Ecto neural progenitor cell (in vitro differentiated cells): ENCODE data around the gene SSR2.
"Not testable (repeated sequence)": the region's sequence is repeated elsewhere in the genome, so short reads cannot be mapped to it uniquely, and the experiment has no call there.

Experiments used
- DNase-seq: peaks from one replicate; pipeline ENCODE4 v3.0.0-alpha.2; 2018; ENCODE audit warnings: low spot score

SSR2 gene

DNA sequence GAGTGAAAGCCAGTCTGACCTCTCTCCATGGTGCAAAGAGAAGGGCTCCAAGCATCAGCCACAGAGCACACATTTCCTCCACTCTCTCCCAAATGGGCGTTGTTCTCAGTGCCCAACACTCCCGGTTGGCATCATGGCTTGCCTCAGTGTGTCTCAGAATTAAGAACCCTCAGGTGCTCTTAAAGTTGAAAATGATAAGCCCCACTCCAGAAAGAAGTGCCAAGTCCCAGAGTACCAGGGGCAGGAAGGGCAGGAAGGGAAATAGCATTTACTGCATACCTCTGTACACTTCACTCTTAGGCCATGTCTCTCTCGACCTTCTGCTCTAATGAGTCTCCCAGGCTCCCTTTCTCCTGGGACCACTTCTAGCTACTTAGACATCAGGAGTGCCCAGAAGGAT is 27.2 kb downstream of the SSR2 start:
- DNase-seq = no peak

DNA sequence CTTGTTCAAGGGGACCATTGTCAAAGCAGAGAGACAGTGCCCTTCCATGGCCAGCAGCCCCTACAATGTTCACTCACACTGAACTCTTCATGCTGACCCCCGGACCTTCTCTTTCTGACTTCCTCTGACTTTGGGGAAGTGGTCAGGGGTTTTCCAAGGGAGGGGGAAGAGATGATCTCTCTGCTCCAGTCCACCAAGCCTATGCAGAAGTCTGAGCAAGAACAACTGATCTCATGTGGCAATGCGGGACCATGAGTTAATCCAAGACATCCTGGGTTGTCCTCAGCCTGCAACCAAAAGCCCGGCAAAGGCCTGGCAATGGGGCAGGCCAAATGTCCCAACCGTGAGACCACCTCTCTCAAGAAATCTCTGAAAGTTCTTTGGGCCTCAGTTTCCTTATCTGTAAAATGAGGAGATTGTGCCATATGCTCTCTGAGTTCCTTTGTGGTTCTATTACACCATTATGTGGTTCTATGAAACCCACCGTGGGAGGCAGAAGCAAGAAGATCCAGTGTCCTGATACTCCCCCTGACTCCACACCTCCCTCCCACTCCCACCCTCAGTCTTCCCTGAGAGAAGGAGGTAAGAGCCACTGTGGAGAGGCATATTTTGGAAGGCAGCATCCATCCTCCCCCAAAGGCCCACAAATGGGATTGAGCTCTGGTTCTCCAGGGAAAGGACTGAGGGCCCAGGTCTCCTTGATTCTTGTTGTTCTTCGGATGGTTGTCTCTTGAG is 30.6 kb downstream of the SSR2 start:
- no peak for DNase-seq

DNA sequence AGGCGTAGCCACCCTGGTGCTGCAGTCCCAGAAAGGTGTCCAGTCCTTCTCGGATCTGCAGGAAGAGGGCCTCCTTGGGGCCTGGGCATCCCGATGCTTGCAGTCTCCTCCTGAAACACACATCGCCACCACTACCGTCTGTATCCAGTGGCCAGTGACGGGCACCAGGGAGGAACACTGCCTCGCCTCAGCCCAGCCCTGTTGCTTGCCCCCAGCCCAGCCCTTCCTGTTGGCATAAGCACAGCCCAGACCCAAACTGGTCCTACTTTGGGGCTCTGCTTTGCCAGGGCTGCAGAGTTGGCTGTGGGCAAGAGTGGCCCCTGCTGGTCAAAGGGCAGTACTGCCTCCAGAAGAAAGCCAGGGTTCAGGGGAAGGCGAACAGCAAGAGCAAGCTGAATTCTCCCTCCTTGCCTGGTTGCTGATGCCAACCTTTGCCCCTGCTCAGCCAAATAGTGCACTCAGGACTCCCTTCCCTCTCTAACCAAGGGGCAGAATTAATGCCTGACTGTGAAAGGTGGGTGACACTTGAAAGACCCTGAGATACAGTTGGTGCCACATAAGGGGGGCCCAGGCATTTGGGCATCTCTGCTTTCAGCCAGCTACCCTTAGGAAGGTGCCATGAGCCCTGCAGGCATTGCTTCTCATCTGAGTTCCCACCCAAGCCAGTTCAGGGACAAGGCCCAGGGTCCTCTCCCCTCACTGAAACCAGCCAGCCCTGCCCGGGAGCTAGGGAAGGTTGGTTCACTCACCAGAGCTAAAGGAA is 31.3 kb downstream of the SSR2 start:
- peak; percentile 84 for DNase-seq

DNA sequence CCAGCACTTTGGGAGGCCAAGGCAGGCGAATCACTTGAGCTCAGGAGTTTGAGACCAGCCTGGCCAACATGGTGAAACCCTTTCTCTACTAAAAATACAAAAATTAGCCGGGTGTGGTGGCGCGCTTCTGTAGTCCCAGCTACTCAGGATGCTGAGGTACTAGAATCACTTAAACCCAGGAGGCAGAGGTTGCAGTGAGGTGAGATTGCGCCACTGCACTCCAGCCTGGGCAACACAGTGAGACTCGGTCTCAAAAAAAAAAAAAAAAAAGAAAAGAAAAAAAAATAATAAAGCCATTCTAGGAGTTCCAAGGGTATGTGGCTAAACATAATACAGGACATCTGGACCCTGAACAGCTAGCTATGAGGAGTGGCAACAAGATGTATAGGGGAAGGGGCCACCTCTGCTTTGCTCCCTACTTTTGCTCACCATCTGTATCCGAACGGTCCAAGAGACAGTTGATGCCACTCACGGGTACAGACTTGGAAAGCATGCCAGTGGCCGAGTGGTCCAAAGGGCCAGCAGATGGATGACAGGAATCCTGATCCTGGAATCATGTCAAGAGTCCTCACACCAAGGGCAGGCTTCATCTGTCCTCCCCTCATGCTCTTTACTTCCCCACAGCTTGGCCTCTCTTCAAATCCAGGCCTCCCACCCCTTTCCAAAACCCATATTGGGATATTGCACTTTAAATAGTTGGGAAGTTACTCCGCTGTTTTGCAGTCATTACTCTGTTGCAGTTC is 35.7 kb downstream of the SSR2 start:
- not testable (repeated sequence) for DNase-seq

DNA sequence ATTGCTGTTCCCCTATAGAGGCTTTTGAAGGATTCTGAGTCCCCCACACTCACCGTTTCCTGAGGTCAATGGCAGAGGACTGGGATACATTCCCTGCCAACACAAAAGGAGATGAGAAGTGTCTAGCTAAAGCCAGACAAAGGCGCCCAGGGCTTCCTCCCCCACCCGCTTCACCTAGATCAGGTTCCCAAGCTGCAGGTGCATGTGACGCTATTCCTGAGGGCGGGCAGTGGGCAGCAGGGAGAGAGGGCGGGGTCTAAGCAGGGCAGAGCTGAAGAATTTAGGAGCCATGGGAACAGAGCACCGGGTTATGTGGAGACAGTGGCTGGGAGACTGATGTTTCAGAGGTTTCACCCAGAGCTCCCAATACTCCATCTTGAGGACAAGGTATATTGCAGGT is 36.4 kb downstream of the SSR2 start:
- DNase-seq = peak; percentile 48

DNA sequence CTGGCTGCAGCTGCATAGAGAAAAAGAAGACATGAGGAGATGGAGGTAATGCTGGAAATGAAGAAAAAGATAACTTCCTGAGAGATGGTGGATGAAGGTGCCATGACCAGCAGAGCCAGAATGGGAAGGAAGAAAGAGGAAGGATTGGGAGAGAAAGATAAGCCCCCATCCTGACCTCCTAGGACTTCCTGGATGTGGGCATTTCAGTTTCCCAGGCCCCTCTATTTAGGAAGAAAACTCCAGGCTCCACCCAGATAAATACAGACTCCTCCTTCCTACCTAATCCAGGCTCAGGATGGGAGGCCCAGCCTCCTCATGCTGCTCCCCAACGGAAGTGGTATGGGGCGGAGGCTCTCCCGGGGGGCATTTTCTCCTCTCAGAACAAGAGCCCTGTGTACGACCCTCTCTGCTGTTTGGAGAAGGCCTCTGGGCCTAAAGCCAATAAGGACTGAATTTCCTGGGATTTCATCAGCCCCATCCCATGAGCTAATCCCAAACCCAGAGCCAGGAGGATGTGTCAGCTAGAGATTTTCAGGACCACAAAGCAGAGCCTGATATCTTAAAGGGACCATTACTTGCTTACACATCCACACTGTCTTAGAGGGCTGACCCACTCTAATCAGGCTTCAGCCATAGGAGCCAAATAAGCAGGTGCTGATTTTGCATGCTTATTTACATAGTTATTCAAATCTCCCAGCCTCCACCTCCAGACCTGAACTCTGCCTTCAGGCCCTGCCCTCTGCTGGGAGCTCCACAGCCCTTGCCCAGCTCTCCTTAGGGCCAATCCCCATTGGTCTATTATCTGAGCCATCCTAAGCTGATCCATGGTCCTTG is 37.3 kb downstream of the SSR2 start:
- DNase-seq = peak; percentile 50

DNA sequence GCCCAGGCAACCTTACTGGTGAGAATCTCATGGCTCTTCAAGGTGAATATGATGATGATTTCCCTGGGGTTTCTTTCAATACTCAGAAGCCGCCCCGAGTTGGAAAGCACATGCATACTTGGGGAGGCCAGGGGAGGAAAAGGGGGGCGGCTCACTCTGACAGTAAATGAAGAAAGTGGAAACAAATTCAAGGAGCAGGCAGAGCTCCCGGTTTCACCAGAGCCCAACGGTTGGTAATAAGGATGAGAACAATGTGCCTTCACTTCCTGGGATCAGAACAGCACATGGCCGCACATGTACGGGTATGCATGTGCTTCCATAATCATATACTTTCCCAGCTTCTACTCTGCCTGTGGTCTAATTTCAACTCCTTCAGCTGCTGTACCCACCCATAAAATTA is 38.6 kb downstream of the SSR2 start:
- DNase-seq = no peak

DNA sequence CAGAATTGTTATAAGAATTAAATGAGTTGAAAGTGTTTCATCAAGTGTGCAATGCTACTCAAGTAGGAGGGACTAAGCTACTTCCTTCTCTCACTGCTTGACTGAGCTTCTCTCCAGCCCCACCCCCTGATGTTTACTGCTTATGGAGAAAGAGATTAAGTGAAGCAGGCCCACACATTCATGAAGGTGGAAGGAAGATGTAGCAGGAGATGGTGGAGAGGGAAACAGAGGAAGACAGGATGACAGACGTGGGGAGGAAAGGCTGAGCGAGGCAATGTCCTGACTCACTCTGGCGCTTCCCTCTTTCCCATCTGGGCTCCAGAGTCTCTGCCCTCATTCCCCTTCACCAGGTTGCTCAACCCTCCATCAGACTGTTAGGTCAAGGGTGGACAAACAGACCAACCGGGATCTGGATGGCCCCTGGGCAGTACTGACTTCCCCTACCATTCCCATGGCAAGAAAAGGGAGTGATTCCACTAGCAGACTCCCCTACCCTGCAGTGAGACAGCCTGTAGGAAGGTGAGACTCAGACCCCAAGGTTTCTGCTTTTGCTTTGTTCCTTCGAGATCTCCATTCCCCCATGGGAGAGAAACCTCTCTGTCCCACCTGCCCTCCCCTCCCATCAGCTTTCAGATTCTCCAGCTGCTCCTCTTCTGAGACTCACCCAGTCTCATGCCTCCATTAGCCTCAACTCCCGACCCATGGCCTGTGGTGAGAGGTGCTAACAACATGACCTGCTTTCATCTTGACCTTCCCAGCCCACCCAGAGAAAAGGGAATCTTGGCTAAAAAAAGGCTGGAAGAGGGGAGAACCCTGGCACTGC is 39.3 kb downstream of the SSR2 start:
- DNase-seq = peak; percentile 29

DNA sequence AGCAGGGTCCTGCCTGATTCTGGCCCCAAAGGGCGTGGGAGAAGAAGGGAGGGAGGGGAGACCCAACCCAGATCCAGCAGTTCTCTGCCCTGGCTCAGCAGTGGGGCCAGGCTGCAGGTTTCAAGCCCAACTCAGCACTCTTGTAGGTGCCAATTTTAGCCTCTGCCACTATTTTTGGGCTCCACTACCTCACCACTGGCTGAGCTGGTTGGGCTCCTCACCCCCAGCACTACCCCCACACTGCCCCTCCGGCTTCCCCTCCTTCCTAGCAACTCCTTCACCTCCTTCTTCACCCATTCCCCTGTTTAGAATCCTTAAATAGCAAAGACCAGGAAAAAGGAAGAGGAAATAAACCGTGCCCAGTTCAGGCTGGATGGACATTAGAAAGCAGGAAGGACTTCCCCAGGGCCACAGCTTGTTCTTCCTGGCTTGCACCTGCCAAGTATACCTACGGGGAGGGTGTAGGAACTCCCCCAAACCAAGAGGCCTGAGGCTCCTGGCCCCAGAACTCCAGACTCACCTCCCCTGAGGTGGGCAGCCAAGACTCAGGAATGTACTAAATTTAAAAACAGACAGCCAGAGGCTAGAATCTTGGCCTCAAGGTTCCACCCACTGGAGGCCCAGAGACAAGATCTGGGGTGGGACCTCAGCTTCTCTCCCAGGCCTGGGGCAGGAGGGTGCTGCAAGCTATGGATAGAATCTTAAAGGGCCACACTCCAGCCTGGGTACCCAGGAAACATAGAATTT is 41.0 kb downstream of the SSR2 start:
- DNase-seq = no peak

DNA sequence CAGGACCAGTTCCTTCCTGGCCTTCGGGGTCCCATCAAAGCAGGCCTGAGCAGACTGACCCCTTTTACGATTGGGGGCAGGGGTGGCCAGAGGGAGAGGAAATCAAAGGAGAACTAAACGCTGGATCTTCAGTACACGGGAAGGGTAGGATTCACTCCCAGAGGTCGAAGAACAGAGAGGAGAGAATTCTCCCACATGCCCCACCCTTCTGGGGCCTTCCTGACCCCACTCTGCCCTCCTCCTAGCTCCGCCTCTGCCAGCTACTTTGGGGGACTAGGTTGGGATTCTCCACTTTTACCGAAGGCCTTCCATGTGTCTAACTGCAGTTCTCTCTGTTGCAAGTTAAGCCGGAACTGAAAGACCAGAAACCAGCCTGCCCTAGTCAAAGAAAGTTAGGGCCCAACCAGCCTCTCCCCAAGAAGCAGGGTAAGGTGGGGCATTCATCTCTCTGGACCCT is 41.8 kb downstream of the SSR2 start:
- DNase-seq = no peak

DNA sequence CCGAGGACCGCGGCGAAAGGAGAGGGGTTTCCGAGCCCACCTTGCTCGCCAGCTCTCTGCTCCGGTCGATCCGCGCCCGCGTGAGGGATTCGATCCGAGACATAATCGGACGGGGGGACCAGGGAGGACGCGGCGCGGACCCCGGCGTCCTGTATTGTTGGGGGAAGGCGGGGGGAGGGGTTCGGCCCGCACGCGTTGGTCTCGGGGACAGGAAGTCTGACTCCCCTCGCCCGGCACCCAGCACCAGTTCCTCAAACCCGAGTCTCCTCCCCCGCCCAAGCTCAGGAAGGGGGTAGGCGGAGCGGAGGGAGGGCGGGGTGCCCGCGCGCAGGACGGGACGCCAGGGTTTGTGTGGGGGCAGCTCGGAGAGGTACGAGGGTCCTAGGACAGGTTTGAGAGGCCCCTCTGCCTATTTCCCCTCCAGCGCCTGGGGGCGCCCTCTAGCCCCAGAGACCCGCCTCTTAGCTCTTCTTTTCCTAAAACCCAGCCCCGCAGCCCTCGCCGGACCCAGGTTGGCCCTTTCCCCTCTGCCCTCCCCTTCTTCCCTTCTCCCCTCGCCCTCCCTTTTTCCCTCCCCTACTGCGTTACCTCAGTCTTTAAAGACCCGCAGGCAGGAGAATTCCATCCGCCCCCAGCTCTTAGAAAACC is 42.3 kb downstream of the SSR2 start, which contains the start of gene ARHGEF2:
Gene ARHGEF2 (minus strand): TSS at position 223 of the 648 bp plus-strand sequence. CDS start 120 bp downstream, at position 103.
- peak; percentile 92 for DNase-seq

DNA sequence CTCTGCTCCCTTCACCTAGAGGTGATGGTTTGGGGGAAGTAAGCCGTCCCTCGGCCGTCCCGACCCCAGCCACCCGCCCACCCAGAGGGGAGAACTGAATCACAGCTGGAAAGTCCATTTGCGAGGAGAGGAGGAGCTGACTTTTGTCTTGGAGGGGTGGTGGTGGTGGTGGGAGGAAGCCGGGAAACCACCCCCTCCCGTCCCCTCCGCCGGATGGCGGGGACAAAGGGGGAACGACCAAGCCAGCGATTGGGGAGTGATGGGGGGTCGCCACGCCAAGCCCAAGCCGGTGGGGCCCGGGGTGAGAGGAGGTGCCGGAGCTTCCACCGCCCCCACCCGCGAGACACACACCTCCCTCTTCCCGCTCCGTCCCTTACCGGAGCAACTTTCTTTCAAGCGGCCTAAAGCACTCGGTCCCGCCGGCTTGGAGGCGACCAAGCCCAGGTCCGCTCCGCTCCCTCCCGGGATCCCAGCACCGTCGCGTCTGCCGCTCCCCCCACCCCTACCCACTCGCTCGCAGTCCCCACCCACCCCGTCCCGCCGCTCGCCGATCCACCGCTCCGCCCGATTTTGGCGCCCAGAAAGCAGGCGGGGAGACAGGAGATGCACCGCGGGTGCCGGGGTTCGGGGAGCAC is 42.9 kb downstream of the SSR2 start:
- peak; percentile 76 for DNase-seq

DNA sequence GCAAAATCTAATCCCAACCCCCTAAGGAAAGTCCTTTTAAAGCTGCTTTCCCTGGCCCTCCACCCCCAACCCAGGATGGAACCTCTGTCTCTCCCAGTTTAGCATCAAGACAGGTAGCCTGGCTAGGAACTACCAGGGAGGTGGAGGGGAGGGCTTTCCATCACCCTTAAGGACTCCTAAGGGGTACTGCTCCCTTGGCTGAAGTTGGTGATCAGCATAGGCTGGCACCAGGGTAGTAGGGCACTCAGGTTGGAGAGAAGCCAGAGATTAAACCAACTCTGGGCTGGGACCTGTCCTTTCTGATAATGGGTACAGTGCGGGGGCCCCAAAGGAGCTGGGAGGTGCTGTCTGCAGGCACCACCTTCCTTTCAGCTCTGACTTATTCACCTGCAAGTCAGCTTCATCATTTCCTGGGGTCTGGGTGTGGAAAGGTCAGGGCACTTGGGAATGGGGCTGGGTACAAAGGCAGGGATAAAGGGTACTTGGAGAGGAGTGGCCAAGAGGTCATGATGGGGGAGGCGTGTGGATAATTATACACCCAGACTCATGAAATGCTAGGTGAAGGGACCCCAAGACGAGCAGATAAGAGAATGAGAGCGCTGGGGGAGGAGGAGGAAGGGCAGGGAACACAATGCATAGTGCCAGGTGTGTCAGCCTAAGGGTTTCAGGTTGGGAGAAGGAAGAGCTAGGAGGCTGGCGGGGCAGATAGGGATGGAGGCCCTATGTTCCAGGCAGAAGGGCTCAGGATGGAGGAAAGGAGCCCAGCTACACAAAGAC is 43.6 kb downstream of the SSR2 start:
- peak; percentile 50 for DNase-seq

DNA sequence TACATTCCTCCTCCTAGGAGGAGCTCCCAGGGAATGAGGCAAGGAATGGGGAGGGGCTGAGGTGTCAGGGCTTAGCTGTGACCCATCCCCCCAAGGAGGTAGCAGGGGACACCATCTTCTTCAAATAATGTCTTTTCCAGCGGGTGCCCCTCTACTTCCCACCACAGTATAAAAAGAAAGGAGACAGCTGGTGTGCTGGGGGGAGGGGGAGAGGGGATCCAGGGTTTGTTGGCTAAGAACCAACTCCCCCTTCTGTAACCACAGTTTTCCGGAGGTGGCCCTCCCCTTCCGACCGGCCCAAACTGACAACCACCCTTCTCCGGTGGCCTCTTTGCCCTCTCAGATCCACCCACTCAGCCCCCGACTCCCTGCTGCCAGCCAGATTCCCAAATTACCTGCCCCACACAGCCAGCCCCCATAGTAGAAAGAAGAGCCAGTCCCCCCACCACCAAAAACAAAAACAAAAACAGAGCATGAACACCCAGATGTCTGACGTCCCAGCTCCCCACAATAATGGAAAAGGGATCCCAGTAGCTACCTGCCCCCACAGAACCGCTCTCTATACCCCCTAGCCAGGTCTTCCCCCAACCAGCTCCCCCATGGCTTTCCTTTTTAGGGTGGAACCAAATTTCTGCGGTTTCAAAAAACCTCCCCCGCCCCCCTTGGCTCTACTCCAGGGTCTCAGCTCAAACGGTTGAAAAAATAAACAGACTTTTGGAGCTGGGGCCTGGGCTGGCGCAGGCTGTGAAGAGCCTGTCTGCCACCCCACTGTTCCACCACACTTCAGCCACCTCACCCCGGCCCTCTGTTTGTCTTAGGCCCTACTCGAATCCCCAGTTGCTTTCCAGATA is 44.5 kb downstream of the SSR2 start:
- no peak for DNase-seq

DNA sequence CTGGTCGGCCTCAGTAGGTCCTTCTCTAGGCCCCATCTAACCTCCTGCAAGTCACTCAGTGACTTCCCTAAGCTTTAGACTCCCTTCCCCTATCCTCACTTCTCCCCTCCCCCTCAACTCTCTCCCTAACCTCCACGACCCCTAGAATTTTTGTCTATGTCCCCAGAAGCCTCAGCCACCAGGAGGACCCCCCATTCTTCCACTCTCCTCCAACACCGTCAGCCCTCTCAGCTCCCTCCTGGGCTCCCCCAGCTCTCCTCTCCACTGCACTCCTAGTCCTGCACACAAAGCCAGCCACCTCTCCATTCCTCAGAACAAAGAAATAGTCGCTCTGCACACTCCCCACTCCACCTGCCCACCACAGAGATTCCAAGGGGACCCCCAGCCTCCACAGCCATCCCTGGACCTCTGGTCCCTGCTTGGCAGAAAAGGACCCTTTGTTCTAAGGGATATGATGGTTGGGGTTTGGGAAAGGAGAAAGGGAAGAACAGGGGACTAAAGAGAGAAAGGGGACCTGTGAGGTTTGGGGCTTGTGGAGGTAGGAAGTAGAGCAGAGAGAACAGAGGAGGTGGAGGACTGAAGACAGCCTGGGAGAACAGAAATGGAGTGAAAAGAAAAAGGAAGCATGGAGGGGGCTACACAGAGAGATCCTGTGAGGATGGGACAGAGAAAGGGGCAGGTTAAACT is 45.2 kb downstream of the SSR2 start:
- no peak for DNase-seq

DNA sequence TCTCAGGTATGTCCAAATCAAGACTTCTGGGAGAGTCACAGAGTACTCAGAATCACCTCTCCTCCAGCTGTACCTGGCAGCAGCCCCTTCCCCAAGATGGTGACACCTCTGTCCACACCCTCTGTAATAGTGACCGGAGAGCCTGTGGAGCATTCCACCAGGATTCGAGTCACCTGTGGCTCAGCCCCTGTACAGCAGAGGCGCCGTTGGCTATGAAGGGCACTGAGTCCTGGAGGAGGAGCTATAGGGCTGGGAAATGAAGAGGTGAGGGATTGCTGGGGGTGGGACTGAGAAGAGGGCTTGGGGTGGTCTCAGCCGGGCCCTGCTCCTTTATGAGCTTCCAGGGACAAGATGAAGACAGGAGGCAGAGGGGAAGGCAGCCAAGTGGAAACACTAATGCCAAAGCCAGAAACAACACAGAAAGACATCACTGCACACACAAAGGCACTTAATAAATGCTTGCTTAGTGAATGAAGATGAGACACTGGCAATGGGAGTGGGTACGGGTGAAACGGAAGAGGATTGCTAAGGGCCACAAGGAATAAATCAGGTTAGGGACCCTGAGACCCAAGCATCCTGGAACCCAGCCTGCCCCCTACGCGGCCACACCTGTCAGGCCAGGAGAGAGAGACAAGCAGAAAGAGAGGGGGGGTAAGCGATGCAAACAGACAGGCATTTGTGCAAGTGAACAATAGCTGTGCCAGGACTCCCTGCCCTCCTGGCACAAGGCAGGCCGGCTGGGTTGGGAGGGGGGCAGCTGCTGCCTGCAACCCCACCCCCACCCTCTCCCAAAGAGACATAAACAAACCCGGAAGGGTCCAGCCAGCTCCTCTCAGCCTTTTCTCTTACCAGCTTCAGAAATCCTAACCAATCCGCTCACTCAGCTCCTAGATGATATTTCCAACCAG is 46.3 kb downstream of the SSR2 start:
- DNase-seq = no peak
